Duodenal mucosa (tissue), 2 donors: Measurements from ENCODE around the gene SLC25A33.
A peak's percentile ranks its signal among the peaks of the same experiment; 100 is the strongest.

Experiments used
- H3K27ac ChIP-seq: one replicate; pipeline ENCODE4 v1.7.0; 2013; ENCODE audit warnings: low read depth, low read length
- H3K27me3 ChIP-seq, 2 donors: one replicate each; pipeline ENCODE4 v1.7.0; 2013; ENCODE audit warnings: low read length in 2 of 2, control low read depth in 1 of 2; ENCODE audit not compliant: insufficient read depth in 2 of 2, control insufficient read depth in 1 of 2
- H3K36me3 ChIP-seq, 2 donors: one replicate each; pipeline ENCODE4 v1.7.0; 2013; ENCODE audit warnings: low read length in 2 of 2, control low read depth in 1 of 2; ENCODE audit not compliant: insufficient read depth in 2 of 2, control insufficient read depth in 1 of 2
- H3K4me1 ChIP-seq, 2 donors: one replicate each; pipeline ENCODE4 v1.7.0; 2013; ENCODE audit warnings: low read length in 2 of 2, control low read depth in 1 of 2; ENCODE audit not compliant: insufficient read depth in 2 of 2, control insufficient read depth in 1 of 2
- H3K4me3 ChIP-seq, 2 donors: one replicate each; pipeline ENCODE4 v1.7.0; 2013; ENCODE audit warnings: low read length in 2 of 2, low read depth in 1 of 2
- H3K9ac ChIP-seq, 2 donors: one replicate each; pipeline ENCODE4 v1.7.0; 2013; ENCODE audit warnings: low read length in 2 of 2, low read depth in 1 of 2
- H3K9me3 ChIP-seq, 2 donors: one replicate each; pipeline ENCODE4 v1.7.0; 2013; ENCODE audit warnings: low read length in 2 of 2, control low read depth in 1 of 2; ENCODE audit not compliant: control insufficient read depth in 1 of 2

Gene SLC25A33

GRCh38 chr1:9580942-9581341, 41.7 kb downstream of the SLC25A33 start:
- no peak overlapping the region for H3K4me3 ChIP-seq
- H3K36me3 ChIP-seq, result peaks cover 3 to 36% of the 10 kb centered on the region in 2 donors
- H3K9ac ChIP-seq, result no peak overlapping the region
- H3K27ac ChIP-seq, result no peak overlapping the region
- H3K27me3 ChIP-seq, result no peaks in the 10 kb centered on the region
- no peaks in the 10 kb centered on the region for H3K4me1 ChIP-seq
- H3K9me3 ChIP-seq, result no peaks in the 10 kb centered on the region

- Histone ChIP-seq H3K36me3 (peaks cover 0 to 12% of the 10 kb centered on the region in 2 donors), H3K4me1 (peaks cover 6 to 13% of the 10 kb centered on the region in 2 donors), H3K27ac (no peak overlapping the region), H3K27me3 (no peaks in the 10 kb centered on the region), H3K4me3 (no peak overlapping the region), H3K9me3 (no peaks in the 10 kb centered on the region), H3K9ac (no peak overlapping the region)
These were observed 47.0 kb downstream of the SLC25A33 start for GRCh38 chr1:9586147-9586766.

GRCh38 chr1:9588551-9589143, 49.4 kb downstream of the SLC25A33 start, which contains the start of gene TMEM201:
Gene TMEM201, plus strand, starts transcription at chr1:9588911. Its CDS starts 20 bp downstream, at chr1:9588931.
- H3K4me1 ChIP-seq, result peaks cover 13 to 24% of the 10 kb centered on the region in 2 donors

GRCh38 chr1:9589144-9589718, 50.0 kb downstream of the SLC25A33 start:
- Histone ChIP-seq H3K27ac (no peak overlapping the region), H3K36me3 (no peaks in the 10 kb centered on the region), H3K27me3 (no peaks in the 10 kb centered on the region), H3K9me3 (no peaks in the 10 kb centered on the region), H3K9ac (peak overlapping the region; percentile 58 to 69), H3K4me3 (peak overlapping the region; percentile 68 to 76), H3K4me1 (peaks cover 13 to 28% of the 10 kb centered on the region in 2 donors)

More at GRCh38 chr1:9588551-9589143, 49.4 kb downstream of the SLC25A33 start, which contains the start of gene TMEM201:
- Histone ChIP-seq H3K4me3 (peak within 1 kb of the TSS; percentile 68 to 76), H3K9me3 (no peaks in the 10 kb centered on the region), H3K27me3 (no peaks in the 10 kb centered on the region), H3K36me3 (no peaks in the 10 kb centered on the region), H3K9ac (peak within 1 kb of the TSS; percentile 58 to 69), H3K27ac (no peak within 1 kb of the TSS)

- H3K27ac ChIP-seq, result no peak overlapping the region
- no peaks in the 10 kb centered on the region for H3K9me3 ChIP-seq
- H3K9ac ChIP-seq, result peak overlapping the region; percentile 58 to 69
- peak overlapping the region; percentile 68 to 76 for H3K4me3 ChIP-seq
- H3K4me1 ChIP-seq, result peaks cover 13 to 28% of the 10 kb centered on the region in 2 donors
- no peaks in the 10 kb centered on the region for H3K27me3 ChIP-seq
- H3K36me3 ChIP-seq, result no peaks in the 10 kb centered on the region
These were observed 50.5 kb downstream of the SLC25A33 start for GRCh38 chr1:9589719-9590157.

- H3K27me3 ChIP-seq, result no peaks in the 10 kb centered on the region
- no peaks in the 10 kb centered on the region for H3K9me3 ChIP-seq
- H3K4me3 ChIP-seq, result peak overlapping the region; percentile 68 to 76
- no peak overlapping the region for H3K27ac ChIP-seq
- peaks cover 13 to 28% of the 10 kb centered on the region in 2 donors for H3K4me1 ChIP-seq
- peak overlapping the region in 1 of 2 donors; percentile 69 for H3K9ac ChIP-seq
- no peaks in the 10 kb centered on the region for H3K36me3 ChIP-seq
These were observed 50.9 kb downstream of the SLC25A33 start for GRCh38 chr1:9590201-9590600.

GRCh38 chr1:9590945-9591668, 51.8 kb downstream of the SLC25A33 start:
- no peaks in the 10 kb centered on the region for H3K9me3 ChIP-seq
- no peak overlapping the region for H3K4me3 ChIP-seq
- H3K27me3 ChIP-seq, result no peaks in the 10 kb centered on the region
- H3K9ac ChIP-seq, result no peak overlapping the region
- peaks cover 13 to 28% of the 10 kb centered on the region in 2 donors for H3K4me1 ChIP-seq
- H3K36me3 ChIP-seq, result no peaks in the 10 kb centered on the region
- H3K27ac ChIP-seq, result no peak overlapping the region

GRCh38 chr1:9591669-9592509, 52.6 kb downstream of the SLC25A33 start:
- no peaks in the 10 kb centered on the region for H3K9me3 ChIP-seq
- H3K36me3 ChIP-seq, result peaks cover 0 to 2% of the 10 kb centered on the region in 2 donors
- H3K4me3 ChIP-seq, result no peak overlapping the region
- H3K27ac ChIP-seq, result no peak overlapping the region
- H3K9ac ChIP-seq, result no peak overlapping the region
- H3K27me3 ChIP-seq, result no peaks in the 10 kb centered on the region
- H3K4me1 ChIP-seq, result peaks cover 13 to 31% of the 10 kb centered on the region in 2 donors

GRCh38 chr1:9592510-9593075, 53.3 kb downstream of the SLC25A33 start:
- Histone ChIP-seq H3K27me3 (no peaks in the 10 kb centered on the region), H3K4me3 (no peak overlapping the region), H3K9ac (no peak overlapping the region), H3K27ac (no peak overlapping the region), H3K9me3 (no peaks in the 10 kb centered on the region), H3K4me1 (peaks cover 13 to 31% of the 10 kb centered on the region in 2 donors), H3K36me3 (peaks cover 5 to 9% of the 10 kb centered on the region in 2 donors)
